ENCODE results near the gene TM4SF20.

The TM4SF20 gene

GRCh38 chr2:227320305-227321094 lies 58.6 kb downstream of the TM4SF20 start:
- DNase-seq: no peak

GRCh38 chr2:227317834-227318233 lies 61.3 kb downstream of the TM4SF20 start:
- no peak for DNase-seq

DNA sequence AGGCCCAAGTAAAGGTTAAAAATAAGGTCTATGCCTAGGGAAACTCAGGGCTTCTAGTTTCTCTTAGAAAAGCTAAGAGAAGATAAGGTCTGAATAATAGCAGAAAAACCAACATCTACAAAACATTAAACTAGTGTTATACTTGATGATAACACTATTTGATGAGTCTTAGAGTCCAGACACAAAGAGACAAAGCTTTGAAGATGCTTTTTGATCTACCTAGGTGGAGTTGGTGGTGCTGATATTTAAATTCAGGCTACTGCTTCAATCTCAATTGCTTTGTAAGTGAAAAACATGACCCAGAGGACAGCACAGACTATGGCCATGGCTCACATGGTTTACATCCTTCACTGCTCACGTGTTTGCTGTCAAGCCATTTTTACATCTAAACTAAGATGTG lies 65.8 kb downstream of the TM4SF20 start:
- no peak for DNase-seq

DNA sequence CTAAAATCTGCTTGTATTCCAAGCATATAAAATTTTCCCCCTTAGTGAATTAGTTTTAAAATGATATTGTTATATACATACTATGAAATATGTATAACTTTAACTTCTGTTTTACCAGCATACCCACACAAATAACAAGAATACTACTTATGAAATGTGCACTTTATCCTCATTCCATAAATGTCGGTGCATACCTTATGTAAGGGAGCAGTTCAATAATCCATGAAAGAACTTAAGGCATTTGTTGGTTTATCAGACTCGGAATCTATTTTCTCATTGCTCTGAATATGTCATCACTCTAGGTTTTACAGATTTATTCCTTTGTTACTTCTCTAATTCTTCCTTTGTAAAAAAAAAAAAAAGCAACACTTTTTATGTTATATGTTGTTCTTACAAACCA lies 66.5 kb downstream of the TM4SF20 start:
- DNase-seq: no peak

All from C1 segment of cervical spinal cord (tissue), 14 donors.